Neural cell (in vitro differentiated cells): ENCODE measurements around the gene CELSR1. TPM values are rescaled to one million over a fixed set of nuclear protein-coding genes. Genes with fewer than 3 reads are reported as not detected.

ENCODE experiments used
- H2AFZ ChIP-seq: fragments of 200-600, 300-800 bp; sonication (generic), shearing (Covaris generic); 2 replicates; pipeline ENCODE4 v1.6.0; 2014; ENCODE audit warnings: low read depth, mild to moderate bottlenecking, antibody characterized with exemption, low read length, moderate library complexity
- H3F3A ChIP-seq: fragments of 200-600 bp; shearing (Covaris generic); 2 replicates; pipeline ENCODE4 v1.6.1; 2016; ENCODE audit warnings: mild to moderate bottlenecking, moderate library complexity, mixed read lengths, antibody characterized with exemption, low read length; ENCODE audit not compliant: insufficient read depth, poor library complexity, severe bottlenecking
- H3K27ac ChIP-seq: fragments of 200-600, 300-800 bp; sonication (generic), shearing (Covaris generic); 2 replicates; pipeline ENCODE4 v1.5.1; 2014; ENCODE audit warnings: mild to moderate bottlenecking, low read length, moderate library complexity
- H3K27me3 ChIP-seq: fragments of 300-800, 200-600 bp; sonication (generic), shearing (Covaris generic); 2 replicates; pipeline ENCODE4 v1.6.0; 2014; ENCODE audit warnings: mild to moderate bottlenecking, low read depth, low read length, moderate library complexity; ENCODE audit not compliant: insufficient read depth
- H3K36me3 ChIP-seq: fragments of 300-800, 200-600 bp; sonication (generic), shearing (Covaris generic); 2 replicates; pipeline ENCODE4 v1.5.1; 2014; ENCODE audit warnings: mild to moderate bottlenecking, antibody characterized with exemption, low read length, moderate library complexity; ENCODE audit not compliant: insufficient read depth
- H3K4me2 ChIP-seq: fragments of 300-800, 200-600 bp; sonication (generic), shearing (Covaris generic); 2 replicates; pipeline ENCODE4 v1.6.0; 2014; ENCODE audit warnings: mild to moderate bottlenecking, low read length
- H3K4me3 ChIP-seq: fragments of 300-800, 200-600 bp; sonication (generic), shearing (Covaris generic); 2 replicates; pipeline ENCODE4 v1.5.1; 2014; ENCODE audit warnings: mild to moderate bottlenecking, low read length, moderate library complexity
- H3K79me2 ChIP-seq: fragments of 200-600 bp; shearing (Covaris generic); replicated peaks from 2 replicates; pipeline ENCODE4 v1.6.0; 2014; ENCODE audit warnings: mild to moderate bottlenecking, low read length, moderate library complexity; ENCODE audit not compliant: insufficient read depth
- H3K9ac ChIP-seq: fragments of 300-800, 200-600 bp; sonication (generic), shearing (Covaris generic); 2 replicates; pipeline ENCODE4 v1.6.1; 2016; ENCODE audit warnings: mild to moderate bottlenecking, low read length, mixed read lengths
- H3K9me2 ChIP-seq: fragments of 200-600 bp; shearing (Covaris generic); 2 replicates; pipeline ENCODE4 v1.6.1; 2016; ENCODE audit warnings: mild to moderate bottlenecking, low read length, mixed read lengths; ENCODE audit not compliant: insufficient read depth
- H3K9me3 ChIP-seq: fragments of 200-600, 300-800 bp; sonication (generic), shearing (Covaris generic); 2 replicates; pipeline ENCODE4 v1.6.1; 2016; ENCODE audit warnings: mild to moderate bottlenecking, mixed run types, low read length, moderate library complexity, mixed read lengths
- H4K20me1 ChIP-seq: fragments of 200-600 bp; shearing (Covaris generic); 2 replicates; pipeline ENCODE4 v1.6.1; 2016; ENCODE audit warnings: mild to moderate bottlenecking, mixed run types; ENCODE audit not compliant: insufficient read depth
- CTCF ChIP-seq: fragments of 450-650 bp; IDR thresholded peaks from 2 replicates; pipeline ENCODE4 v1.5.1; 2014; ENCODE audit warnings: antibody characterized with exemption, mild to moderate bottlenecking, moderate library complexity; ENCODE audit not compliant: poor library complexity, severe bottlenecking
- EP300 ChIP-seq: fragments of 450-650 bp; conservative IDR thresholded peaks from 2 replicates; pipeline ENCODE4 v1.6.1; 2014; ENCODE audit warnings: antibody characterized with exemption, mild to moderate bottlenecking, moderate library complexity; ENCODE audit not compliant: poor library complexity, severe bottlenecking
- EZH2 ChIP-seq: fragments of 200-600, 300-800 bp; shearing (Covaris generic), sonication (generic); IDR thresholded peaks from 2 replicates; pipeline ENCODE4 v1.6.1; 2014; ENCODE audit warnings: antibody characterized with exemption, low read length, borderline replicate concordance, mild to moderate bottlenecking; ENCODE audit not compliant: insufficient read depth, poor library complexity, severe bottlenecking
- MXI1 ChIP-seq: fragments of 450-650 bp; conservative IDR thresholded peaks from 2 replicates; pipeline ENCODE4 v1.6.1; 2014; ENCODE audit warnings: antibody characterized with exemption, mild to moderate bottlenecking; ENCODE audit not compliant: poor library complexity, severe bottlenecking
- POLR2AphosphoS5 ChIP-seq: IDR thresholded peaks from 2 replicates; pipeline ENCODE4 v1.6.1; 2012
- RAD21 ChIP-seq: fragments of 450-650 bp; conservative IDR thresholded peaks from 2 replicates; pipeline ENCODE4 v1.6.1; 2014; ENCODE audit warnings: antibody characterized with exemption, mild to moderate bottlenecking, moderate library complexity
- REST ChIP-seq: IDR thresholded peaks from 2 replicates; pipeline ENCODE4 v1.6.1; 2012; ENCODE audit warnings: borderline replicate concordance
- SMC3 ChIP-seq: fragments of 450-650 bp; conservative IDR thresholded peaks from 2 replicates; pipeline ENCODE4 v1.6.1; 2014; ENCODE audit warnings: antibody characterized with exemption, mild to moderate bottlenecking, moderate library complexity; ENCODE audit not compliant: poor library complexity
- TAF1 ChIP-seq: IDR thresholded peaks from 2 replicates; pipeline ENCODE4 v1.6.1; 2012; ENCODE audit warnings: low read depth
- polyA plus RNA-seq: library from polyadenylated mRNA; depleted of rRNA; stranded (reverse); fragments of >200 nt; gene quantifications from 2 replicates; pipeline ENCODE4 v1.2.3, GENCODE V29; 2014

The CELSR1 gene
- polyA plus RNA-seq, 1 donor from 2014 or later: 0.14 TPM

- H3K36me3 ChIP-seq: no peaks in the 10 kb centered on the region
- H3K4me3 ChIP-seq: no peak overlapping the region
- no peaks in the 10 kb centered on the region for H3F3A ChIP-seq
- H3K4me2 ChIP-seq: no peak overlapping the region
- H3K79me2 ChIP-seq: no peaks in the 10 kb centered on the region
- no peaks in the 10 kb centered on the region for H3K27me3 ChIP-seq
- no peaks in the 10 kb centered on the region for H3K9me3 ChIP-seq
- H3K9me2 ChIP-seq: no peaks in the 10 kb centered on the region
- no peaks in the 10 kb centered on the region for H4K20me1 ChIP-seq
- H3K9ac ChIP-seq: no peak overlapping the region
- no peak for TF ChIP-seq POLR2AphosphoS5
- no peak for TF ChIP-seq CTCF
- no peak for TF ChIP-seq TAF1
- TF ChIP-seq MXI1: no peak
- TF ChIP-seq SMC3: no peak
- no peak for TF ChIP-seq REST
- no peak for TF ChIP-seq EZH2
- TF ChIP-seq RAD21: no peak
- TF ChIP-seq EP300: no peak
- no peak overlapping the region for H3K27ac ChIP-seq
- no peak overlapping the region for H2AFZ ChIP-seq
Observed at GRCh38 chr22:46425016-46425415, 112.4 kb downstream of the CELSR1 start.

GRCh38 chr22:46424496-46424895, 112.9 kb downstream of the CELSR1 start:
- H3K79me2 ChIP-seq: no peaks in the 10 kb centered on the region
- no peaks in the 10 kb centered on the region for H4K20me1 ChIP-seq
- no peak overlapping the region for H2AFZ ChIP-seq
- H3K9me3 ChIP-seq: no peaks in the 10 kb centered on the region
- no peak overlapping the region for H3K9ac ChIP-seq
- H3K27me3 ChIP-seq: no peaks in the 10 kb centered on the region
- H3K9me2 ChIP-seq: no peaks in the 10 kb centered on the region
- H3K4me3 ChIP-seq: no peak overlapping the region
- no peak overlapping the region for H3K27ac ChIP-seq
- H3F3A ChIP-seq: no peaks in the 10 kb centered on the region
- H3K36me3 ChIP-seq: no peaks in the 10 kb centered on the region
- no peak overlapping the region for H3K4me2 ChIP-seq
- TF ChIP-seq RAD21: no peak
- TF ChIP-seq EP300: no peak
- TF ChIP-seq MXI1: no peak
- no peak for TF ChIP-seq EZH2
- no peak for TF ChIP-seq CTCF
- TF ChIP-seq POLR2AphosphoS5: no peak
- TF ChIP-seq REST: no peak
- no peak for TF ChIP-seq TAF1
- TF ChIP-seq SMC3: no peak
